OCI-LY1 (cell line): ENCODE results near the gene ZBP1.

ENCODE experiments used
- EZH2 ChIP-seq: fragments of 200-600 bp; sonication (generic), shearing (Covaris generic); IDR thresholded peaks from 2 replicates; pipeline ENCODE4 v1.8.0; 2017; ENCODE audit warnings: borderline replicate concordance, mixed run types, mild to moderate bottlenecking, antibody characterized with exemption, low read length, moderate library complexity, mixed read lengths
- TF ChIP-seq, protein P1 (sequence below): fragments of 200-600 bp; sonication (generic), shearing (Covaris generic); IDR thresholded peaks from 2 replicates; pipeline ENCODE4 v1.5.1; 2017; ENCODE audit warnings: mild to moderate bottlenecking, antibody characterized with exemption, low read length, moderate library complexity, mixed read lengths

DNA sequence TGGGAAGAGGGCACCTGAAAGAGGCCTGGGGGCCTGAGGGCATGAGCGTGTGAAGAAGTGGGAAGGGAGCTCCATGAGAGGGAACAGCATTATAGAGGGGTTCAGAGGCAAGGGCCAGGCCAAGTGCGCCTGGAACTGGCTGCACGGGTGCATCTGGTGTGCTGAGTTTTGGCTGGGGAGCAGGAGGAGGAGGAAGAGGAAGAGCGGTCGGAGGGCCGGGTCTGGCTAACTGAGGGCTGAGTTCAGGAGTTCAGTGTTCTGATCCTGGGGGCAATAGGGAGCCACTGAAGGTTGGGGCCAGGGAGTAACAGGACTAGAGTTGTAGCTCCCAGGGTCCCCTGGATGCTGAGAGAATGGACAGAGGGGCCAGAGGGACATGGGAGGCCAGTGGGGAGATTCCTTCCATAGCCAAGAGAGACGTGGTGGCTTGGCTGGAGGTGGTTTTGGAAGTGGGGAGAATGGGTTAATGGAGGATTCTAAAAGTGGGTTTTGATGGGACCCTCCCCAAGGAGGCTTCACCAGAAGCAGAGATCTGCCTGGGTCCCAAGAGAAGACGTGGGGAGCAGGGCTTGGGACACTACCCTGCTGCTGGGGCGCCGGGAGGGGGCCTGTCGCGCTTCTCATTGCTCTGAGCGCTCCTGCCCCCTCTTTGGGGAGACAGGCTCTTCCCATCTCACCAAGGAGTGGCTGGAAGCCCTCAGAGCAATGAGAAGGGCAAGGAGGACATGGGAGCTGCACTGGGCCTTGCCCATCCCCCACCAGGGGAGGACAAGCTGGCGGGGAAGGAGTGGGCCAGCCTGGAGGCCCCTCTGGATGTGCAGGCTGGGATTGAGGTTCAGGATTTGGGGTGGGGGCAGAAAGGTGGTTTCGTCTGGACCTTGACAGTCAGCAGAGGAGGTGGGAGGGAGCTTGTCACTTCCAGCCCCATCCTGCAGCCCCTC is 28.7 kb downstream of the ZBP1 start:
- TF ChIP-seq, protein P1, sequence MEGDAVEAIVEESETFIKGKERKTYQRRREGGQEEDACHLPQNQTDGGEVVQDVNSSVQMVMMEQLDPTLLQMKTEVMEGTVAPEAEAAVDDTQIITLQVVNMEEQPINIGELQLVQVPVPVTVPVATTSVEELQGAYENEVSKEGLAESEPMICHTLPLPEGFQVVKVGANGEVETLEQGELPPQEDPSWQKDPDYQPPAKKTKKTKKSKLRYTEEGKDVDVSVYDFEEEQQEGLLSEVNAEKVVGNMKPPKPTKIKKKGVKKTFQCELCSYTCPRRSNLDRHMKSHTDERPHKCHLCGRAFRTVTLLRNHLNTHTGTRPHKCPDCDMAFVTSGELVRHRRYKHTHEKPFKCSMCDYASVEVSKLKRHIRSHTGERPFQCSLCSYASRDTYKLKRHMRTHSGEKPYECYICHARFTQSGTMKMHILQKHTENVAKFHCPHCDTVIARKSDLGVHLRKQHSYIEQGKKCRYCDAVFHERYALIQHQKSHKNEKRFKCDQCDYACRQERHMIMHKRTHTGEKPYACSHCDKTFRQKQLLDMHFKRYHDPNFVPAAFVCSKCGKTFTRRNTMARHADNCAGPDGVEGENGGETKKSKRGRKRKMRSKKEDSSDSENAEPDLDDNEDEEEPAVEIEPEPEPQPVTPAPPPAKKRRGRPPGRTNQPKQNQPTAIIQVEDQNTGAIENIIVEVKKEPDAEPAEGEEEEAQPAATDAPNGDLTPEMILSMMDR, result no peak
- no peak for TF ChIP-seq EZH2
